ENCODE data around the gene NAP1L3. TPM values are rescaled to one million over a fixed set of nuclear protein-coding genes. Genes with fewer than 3 reads are reported as not detected.

The NAP1L3 gene, protein sequence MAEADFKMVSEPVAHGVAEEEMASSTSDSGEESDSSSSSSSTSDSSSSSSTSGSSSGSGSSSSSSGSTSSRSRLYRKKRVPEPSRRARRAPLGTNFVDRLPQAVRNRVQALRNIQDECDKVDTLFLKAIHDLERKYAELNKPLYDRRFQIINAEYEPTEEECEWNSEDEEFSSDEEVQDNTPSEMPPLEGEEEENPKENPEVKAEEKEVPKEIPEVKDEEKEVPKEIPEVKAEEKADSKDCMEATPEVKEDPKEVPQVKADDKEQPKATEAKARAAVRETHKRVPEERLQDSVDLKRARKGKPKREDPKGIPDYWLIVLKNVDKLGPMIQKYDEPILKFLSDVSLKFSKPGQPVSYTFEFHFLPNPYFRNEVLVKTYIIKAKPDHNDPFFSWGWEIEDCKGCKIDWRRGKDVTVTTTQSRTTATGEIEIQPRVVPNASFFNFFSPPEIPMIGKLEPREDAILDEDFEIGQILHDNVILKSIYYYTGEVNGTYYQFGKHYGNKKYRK
- total RNA-seq, result 1 to 10 TPM in 2 of 4 donors, under 1 TPM in 2; 0.11 to 2.3 (median 1.0) TPM

GRCh38 chrX:93673056-93673868 lies at the start of gene NAP1L3:
Gene NAP1L3 (minus strand): TSS chrX:93673578. CDS start chrX:93673304, 274 bp downstream.
- intact Hi-C loops (cut with DNase I; ENCODE audit: low total_unique reads), result no loop called here
- TF ChIP-seq CTCF (IDR thresholded peaks at IDR 0.05) (no peak), POLR2A (IDR thresholded peaks at IDR 0.05) (no peak)
- H3K4me3 ChIP-seq (ENCODE audit: low read depth, poor library complexity, severe bottlenecking), result peak within 1 kb of the TSS; percentile 23
- DNase-seq (ENCODE audit: low spot score in 2 of 2), result peak; percentile 43 to 85
- WGBS, 2 donors, result 0 to 2% methylated on average over 17 to 36 of the region's 51 CpGs

GRCh38 chrX:93711076-93711475 lies 37.7 kb upstream of the NAP1L3 start:
- no peak overlapping the region for H3K4me3 ChIP-seq (ENCODE audit: low read depth, poor library complexity, severe bottlenecking)
- TF ChIP-seq CTCF (IDR thresholded peaks at IDR 0.05) (no peak), POLR2A (IDR thresholded peaks at IDR 0.05) (no peak)
- DNase-seq (ENCODE audit: low spot score in 2 of 2), result no peak
- intact Hi-C loops (cut with DNase I; ENCODE audit: low total_unique reads), result no loop called here
- 56 to 78% methylated on average over 4 of the region's 4 CpGs for WGBS, 2 donors

GRCh38 chrX:93703701-93704100 lies 30.3 kb upstream of the NAP1L3 start:
- no peak overlapping the region for H3K4me3 ChIP-seq (ENCODE audit: low read depth, poor library complexity, severe bottlenecking)
- no peak for TF ChIP-seq CTCF (IDR thresholded peaks at IDR 0.05)
- TF ChIP-seq POLR2A (IDR thresholded peaks at IDR 0.05), result no peak
- WGBS, 2 donors, result 56 to 74% methylated on average over 2 of the region's 2 CpGs
- no peak for DNase-seq (ENCODE audit: low spot score in 2 of 2)
- intact Hi-C loops (cut with DNase I; ENCODE audit: low total_unique reads), result no loop called here

GRCh38 chrX:93695981-93696380 lies 22.6 kb upstream of the NAP1L3 start:
- intact Hi-C loops (cut with DNase I; ENCODE audit: low total_unique reads), result no loop called here
- no peak for DNase-seq (ENCODE audit: low spot score in 2 of 2)
- TF ChIP-seq POLR2A (IDR thresholded peaks at IDR 0.05) (no peak), CTCF (IDR thresholded peaks at IDR 0.05) (no peak)
- H3K4me3 ChIP-seq (ENCODE audit: low read depth, poor library complexity, severe bottlenecking), result no peak overlapping the region
- 87 to 96% methylated on average over 6 of the region's 6 CpGs for WGBS, 2 donors

DNA sequence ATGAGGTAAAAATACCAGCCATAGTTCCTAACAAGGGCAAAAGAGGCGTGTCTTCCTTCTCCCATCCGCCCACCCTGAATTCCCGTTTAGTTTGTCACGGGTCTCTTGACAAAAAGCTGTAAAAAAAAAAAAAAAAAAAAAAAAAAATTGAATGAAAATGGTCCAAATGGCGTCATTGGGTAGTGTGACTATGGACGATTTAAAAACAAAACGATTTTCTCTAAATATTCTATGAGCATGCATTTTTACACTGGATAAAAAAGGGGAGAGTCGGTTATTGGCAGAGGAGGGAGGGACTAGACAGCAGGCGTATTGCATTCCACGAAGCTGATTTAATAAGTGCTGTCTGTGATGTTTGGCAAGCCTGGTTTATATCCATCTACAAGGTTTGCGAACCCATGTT lies 492 bp upstream of the NAP1L3 start, which contains the start of gene FAM133A:
FAM133A (plus strand) TSS at position 338 of the 403 bp plus-strand sequence. CDS start 35,214 bp downstream, outside the sequence.
- intact Hi-C loops (cut with DNase I; ENCODE audit: low total_unique reads), result no loop called here
- TF ChIP-seq CTCF (IDR thresholded peaks at IDR 0.05), result no peak
- TF ChIP-seq POLR2A (IDR thresholded peaks at IDR 0.05), result no peak
- 1 to 8% methylated on average over 11 of the region's 11 CpGs for WGBS, 2 donors
- DNase-seq (ENCODE audit: low spot score in 2 of 2), result no peak
- peak within 1 kb of the TSS; percentile 23 for H3K4me3 ChIP-seq (ENCODE audit: low read depth, poor library complexity, severe bottlenecking)
